ENCODE data around the gene PALM. TPM values are rescaled to one million over a fixed set of nuclear protein-coding genes. Genes with fewer than 3 reads are reported as not detected.

PALM gene
- total and polyA plus RNA-seq, 9 of the 15 experiments (the other 6 are each of a cell fraction or from before 2014, with no cell fraction given) = 0.04 to 6.6 (median 1.7) TPM

GRCh38 chr19:662962-663681 is 45.6 kb upstream of the PALM start, which contains the start of gene RNF126 (continued):
- no peak for TF ChIP-seq CREB3L1 (IDR thresholded peaks at IDR 0.05; ENCODE audit: borderline replicate concordance, low read depth)
- no peak for TF ChIP-seq TSHZ1 (CRISPR knock-in tag; IDR thresholded peaks at IDR 0.05)
- no peak for TF ChIP-seq DDX20 (tag; IDR thresholded peaks at IDR 0.05; ENCODE audit: low read depth)
- no peak for TF ChIP-seq TCF7 (IDR thresholded peaks at IDR 0.05; ENCODE audit: borderline replicate concordance)
- TF ChIP-seq MCM2 (IDR thresholded peaks at IDR 0.05; ENCODE audit: low read depth) = no peak
- TF ChIP-seq THRB (CRISPR knock-in tag; conservative IDR thresholded peaks at IDR 0.05) = no peak
- TF ChIP-seq PHB (CRISPR knock-in tag; IDR thresholded peaks at IDR 0.05) = no peak
- no peak for TF ChIP-seq NR4A1 (CRISPR knock-in tag; IDR thresholded peaks at IDR 0.05)
- TF ChIP-seq NR4A1 (tag; IDR thresholded peaks at IDR 0.05) = no peak
- peak; percentile 82 for TF ChIP-seq ZNF407 (IDR thresholded peaks at IDR 0.05; ENCODE audit: low read depth)
- TF ChIP-seq ZNF436 (CRISPR knock-in tag; IDR thresholded peaks at IDR 0.05) = no peak
- no peak for TF ChIP-seq ZNF766 (CRISPR knock-in tag; conservative IDR thresholded peaks at IDR 0.05)
- TF ChIP-seq ZBTB1 (CRISPR knock-in tag; IDR thresholded peaks at IDR 0.05; ENCODE audit: borderline replicate concordance, low read depth) = peak; percentile 99

All from K562 (cell line).